ENCODE data around the gene MEI1.
A peak's percentile ranks its signal among the peaks of the same experiment; 100 is the strongest.
"Not testable (repeated sequence)": the region's sequence is repeated elsewhere in the genome, so short reads cannot be mapped to it uniquely, and the experiment has no call there.

The MEI1 gene

DNA sequence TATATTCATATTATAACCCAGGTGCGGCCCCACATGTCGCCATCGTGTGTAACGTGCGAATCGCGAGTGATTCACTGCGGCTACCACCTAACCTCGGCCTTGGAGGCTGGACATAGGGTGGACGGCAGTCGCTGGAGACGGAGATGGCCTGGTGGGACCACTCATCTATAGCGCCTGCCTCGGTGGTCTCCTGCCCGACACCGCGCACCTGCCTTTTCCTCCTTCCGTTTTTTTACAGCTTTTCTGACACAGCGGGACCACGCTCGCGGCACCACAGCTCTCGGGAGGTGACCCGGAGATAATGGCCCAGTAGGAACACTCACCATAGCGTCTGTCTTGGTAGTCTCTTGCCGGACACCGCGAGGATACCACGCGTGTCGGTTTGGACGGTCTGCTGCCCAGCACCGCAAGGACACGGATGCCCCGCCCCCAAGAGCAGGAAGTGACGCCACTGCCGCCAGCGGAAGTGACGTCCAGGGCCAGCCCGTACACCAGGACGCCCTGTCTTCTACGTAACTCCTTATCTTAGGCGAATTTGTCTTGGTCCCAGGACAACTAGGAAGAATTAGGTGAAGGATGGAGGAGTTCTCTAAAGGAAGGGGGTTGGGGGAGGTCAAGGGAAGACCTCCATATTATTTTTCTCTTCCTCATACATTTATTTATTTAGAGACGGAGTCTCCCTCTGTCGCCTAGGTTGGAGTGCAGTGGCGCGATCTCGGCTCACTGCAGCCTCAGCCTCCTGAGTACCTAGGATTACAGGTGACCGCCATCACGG, 17.1 kb upstream of the MEI1 start:
- peak; percentile 64 to 85 (median 81) for DNase-seq

DNA sequence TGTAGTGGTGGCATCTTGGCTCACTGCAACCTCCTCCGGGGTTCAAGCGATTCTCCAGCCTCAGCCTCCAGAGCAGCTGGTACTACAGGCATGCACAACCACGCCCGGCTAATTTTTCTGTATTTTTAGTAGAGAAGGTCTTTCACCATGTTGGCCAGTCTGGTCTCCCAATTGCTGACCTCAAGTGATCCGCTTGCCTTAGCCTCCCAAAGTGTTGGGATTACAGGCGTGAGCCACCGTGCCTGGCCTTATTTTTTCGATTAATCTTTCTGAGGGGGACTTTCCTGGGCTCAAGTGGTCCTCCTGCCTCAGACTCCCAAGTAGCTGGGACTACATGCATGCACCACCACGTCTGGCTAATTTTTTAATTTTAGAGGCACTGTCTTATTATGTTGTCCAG, 16.3 kb upstream of the MEI1 start:
- DNase-seq: no peak

DNA sequence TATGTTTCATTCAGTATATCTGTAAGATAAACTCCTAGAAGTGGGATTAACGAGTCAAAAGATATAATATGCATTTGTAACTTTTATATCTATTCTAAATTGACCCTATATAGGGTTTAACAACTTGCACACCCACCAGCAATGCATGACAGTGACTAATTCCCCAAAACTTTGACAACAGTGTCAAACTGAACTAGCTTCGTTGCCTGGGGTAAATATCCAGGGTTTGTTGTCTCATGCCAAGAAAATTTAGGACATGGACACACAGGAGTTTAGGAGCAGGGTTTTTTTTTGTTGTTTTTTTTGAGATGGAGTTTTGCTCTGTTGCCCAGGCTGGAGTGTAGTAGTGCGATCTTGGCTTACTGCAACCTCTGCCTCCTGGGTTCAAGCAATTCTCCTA, 15.7 kb upstream of the MEI1 start:
- DNase-seq: no peak

DNA sequence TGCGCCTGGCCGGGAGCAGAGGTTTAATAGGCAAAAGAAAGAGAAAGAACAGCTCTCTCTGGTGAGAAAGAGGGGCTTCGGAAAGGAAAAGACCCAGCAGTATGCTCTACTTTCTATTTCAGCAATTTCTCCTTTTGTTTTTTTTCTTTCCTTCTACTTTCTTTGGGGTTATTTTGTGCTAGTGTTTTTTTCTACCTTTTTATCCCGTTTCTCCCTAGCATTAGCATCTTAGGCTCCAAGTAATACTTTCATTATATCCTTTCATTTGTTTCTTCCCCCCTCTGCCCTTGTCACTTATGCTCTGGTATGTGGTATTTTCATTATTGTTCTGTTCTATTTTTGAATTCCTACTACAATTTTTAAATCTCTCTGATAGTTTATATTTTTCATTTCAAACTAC, 15.1 kb upstream of the MEI1 start:
- no peak for DNase-seq

DNA sequence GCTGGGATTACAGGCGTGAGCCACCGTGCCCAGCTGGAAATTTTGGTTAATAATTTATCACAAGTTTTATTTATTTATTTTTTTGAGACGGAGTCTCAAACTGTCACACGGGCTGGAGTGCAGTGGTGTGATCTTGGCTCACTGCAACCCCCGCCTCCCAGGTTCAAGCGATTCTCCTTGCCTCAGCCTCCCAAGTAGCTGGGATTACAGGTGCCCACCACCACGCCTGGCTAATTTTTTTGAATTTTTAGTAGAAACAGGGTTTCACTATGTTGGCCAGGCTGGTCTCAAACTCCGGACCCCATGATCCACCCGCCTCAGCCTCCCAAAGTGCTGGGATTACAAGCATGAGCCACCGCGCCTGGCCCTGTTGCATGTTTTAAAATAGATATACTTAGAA, 12.4 kb upstream of the MEI1 start:
- not testable (repeated sequence) for DNase-seq

DNA sequence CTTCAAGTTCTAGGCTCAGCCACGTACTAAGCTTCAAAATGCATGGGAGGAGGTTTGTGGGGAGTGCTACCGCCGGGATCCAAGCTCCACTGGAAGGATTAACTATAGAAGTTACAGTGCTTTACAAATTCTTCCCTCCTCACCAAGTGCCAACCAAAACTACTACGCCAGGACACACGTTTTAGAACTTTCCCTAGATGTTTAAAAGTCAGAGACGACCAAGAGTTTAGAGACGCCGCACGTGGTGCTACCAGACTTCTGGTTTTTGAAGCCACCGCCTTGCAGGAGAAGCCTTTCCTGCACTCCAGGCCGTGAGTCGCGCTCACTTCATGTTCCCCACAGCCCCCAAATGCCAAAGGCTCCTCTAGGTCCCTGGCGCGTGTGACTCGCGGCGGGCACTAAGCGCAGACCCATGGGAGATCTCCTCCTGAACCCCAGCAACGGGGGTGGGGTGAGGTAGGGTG, 11.4 kb upstream of the MEI1 start:
- peak in 1 of 5 donors; percentile 25 for DNase-seq

DNA sequence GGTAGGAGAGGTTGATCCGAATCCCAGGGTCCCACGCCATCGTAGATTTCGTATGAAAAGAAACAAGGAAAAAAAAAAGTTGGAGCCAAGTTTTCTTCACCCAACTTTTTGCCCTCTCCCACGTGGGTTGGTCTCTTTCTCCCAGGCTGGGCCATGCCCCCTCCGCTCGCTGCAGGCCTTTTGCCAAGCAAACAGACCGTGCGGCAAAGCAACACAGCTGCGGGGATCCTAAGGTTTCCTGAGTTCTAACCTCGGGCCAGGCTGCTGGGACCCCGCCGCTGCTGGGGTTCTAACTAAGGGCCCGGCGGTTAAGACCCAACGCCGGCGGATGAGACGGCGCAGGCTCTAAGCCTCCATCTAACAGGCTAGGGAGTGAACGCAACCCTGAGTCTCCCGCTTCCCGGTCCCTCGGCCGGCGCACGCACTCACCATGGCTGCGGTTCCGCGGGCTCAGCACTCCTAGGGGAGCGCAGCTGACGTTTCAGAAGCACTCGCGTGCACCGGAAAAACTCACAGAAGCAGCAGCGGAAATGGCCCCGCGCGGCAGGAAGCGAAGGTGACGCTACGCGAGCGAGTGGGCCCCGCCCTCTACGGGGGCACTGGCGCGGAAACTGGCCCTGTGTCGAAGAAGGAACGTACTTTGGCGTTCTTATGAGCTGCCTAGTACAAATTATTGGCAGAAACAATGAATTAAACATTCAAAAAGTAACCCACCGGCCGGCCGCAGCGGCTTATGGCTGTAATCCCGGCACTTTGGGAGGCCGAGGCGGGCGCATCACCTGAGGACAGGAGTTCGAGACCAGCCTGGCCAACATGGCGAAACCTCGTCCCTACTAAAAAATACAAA, 10.7 kb upstream of the MEI1 start, which contains the start of gene SNU13:
TSS of gene SNU13 (minus strand) at position 503 of the 847 bp plus-strand sequence. CDS start at position 432, 71 bp downstream.
- peak; percentile 83 to 95 (median 91) for DNase-seq

DNA sequence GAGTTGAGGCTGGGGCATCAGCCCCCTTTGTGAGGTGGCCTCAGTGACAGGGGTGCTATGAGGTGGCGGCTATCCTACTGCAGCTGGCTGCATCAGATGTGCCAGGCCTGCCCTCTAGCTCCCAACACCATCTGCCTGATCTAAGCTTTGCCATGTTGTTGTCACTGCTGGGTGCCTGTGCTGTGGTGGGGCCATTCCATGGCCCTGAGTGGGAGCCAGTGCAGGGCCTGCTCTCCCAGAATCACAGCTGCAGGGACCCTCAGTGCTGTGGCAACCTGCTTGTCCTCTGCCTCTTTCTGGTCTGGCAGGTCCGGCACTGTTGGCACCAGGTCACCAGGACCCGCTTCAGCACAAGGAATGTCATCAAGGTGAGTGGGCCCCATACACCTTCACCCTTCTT, 8.8 kb upstream of the MEI1 start:
- DNase-seq: no peak

DNA sequence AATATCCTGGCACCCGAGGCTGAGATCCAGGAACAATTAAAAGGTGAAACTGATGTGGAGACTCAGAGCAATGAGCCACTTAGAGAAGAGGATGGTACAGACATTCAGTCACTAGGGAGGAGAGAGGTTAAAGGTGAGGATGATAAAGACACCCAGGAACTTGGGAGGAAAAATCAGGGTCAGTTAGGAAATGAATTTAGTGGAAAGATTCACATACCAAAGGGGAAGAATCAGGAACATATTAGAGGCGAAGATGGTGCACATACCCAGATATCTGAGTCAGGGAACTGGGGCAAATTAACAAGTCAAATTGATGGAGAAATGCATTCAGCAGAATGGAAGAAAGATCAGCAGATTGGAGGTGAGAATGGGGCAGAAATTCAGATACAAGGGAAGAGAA, 4.1 kb upstream of the MEI1 start:
- no peak for DNase-seq

DNA sequence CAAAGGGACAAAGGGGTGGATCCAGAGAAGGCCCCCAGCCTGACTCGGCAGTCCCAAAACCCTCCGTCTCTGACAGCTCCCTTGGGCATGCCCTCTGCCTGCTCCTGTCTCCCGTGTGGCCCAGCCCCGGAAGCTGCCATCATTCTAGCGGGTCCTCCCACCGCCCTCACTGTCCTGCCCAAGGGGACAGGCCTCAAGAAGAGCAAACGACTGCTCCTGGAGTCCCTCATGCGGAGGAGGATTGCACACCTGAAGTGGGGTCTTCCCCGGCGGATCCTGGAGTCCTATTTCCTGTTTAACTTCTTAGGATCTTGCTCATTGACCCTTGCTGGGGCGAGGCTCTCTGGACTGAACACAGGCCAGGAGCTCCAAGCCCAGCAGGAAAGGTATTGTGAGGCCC, 2.6 kb upstream of the MEI1 start:
- no peak for DNase-seq

DNA sequence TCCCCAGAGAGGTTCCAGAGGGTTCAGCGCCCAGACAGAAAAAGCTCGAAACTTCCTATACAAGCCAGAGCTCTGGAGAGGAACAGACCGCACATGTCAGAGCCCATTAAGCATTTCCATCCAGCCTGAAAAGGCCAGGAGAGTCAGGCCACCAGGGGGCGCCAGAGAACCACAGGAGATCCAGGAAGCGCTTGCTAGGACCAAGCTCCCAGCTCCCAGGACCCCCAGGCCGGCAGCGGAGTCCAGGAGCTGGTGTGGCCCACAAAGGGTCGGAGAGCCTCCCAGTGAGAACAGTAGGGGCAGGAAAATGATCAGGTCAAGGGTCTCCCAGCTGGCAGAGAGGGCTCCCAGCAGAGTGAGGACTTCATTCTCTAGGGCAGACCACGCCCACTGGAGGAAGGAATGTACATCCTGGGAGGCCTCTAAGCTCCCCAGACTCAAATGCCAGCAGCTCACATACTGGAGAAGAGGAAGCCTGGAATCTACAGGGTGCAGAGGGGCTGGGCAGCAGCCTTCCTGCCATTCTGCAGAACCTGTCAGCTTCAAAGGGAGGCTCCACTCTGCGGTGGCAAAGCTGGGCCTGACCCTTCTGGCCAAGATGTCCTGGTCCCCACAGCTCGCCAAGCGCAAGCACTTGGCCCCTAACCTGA, 2.1 kb upstream of the MEI1 start:
- DNase-seq: peak; percentile 74 to 92 (median 80)

DNA sequence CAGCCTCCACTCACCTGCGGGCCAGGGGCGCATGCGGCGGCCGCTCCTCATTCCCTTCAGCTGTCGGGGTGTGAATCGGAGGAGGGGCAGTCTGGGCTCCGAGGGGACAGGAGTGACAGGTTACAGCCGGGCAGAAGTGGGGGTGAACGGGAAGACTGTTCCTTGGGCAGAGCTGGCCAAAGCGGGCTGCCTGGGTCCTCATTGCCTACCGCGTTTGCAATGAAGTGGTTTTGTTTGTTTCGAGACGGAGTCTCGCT, 733 bp downstream of the MEI1 start:
- DNase-seq: no peak

DNA sequence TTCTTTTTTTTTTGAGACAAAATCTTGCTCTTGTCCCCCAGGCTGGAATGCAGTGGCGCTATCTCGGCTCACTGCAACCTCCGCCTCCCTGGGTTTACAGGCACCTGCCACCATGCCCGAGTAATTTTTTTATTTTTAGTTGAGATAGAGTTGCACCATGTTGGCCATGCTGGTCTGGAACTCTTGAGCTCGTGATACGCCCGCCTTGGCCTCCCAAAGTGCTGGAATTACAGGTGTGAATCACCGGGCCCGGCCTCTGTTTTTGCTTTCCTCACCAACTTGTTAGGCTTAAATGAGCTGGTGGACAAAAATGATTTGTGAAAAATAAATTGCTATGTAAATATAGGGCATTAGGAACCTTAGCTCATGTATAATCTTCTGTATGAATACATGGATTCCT, 3.5 kb downstream of the MEI1 start:
- DNase-seq: no peak

DNA sequence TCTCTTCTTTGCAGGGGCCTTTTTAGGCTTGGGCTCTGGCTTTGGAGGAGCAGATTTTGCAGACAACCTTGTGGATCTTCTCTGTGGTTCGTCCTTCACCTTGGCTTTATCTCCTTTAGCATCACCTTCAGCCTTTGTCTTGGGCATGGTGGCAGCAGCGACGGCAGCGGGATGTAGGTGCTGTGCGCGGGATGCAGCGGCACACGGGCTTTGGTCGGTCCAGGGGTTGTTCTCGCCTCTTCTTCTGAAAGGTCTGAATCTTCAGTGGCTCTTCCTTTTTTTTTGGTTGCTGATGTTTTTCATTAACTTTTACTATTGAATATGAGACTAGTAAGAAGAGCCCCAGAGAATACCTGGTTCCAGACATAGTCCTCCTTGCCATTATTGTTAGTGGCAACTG, 10.0 kb downstream of the MEI1 start:
- no peak for DNase-seq

DNA sequence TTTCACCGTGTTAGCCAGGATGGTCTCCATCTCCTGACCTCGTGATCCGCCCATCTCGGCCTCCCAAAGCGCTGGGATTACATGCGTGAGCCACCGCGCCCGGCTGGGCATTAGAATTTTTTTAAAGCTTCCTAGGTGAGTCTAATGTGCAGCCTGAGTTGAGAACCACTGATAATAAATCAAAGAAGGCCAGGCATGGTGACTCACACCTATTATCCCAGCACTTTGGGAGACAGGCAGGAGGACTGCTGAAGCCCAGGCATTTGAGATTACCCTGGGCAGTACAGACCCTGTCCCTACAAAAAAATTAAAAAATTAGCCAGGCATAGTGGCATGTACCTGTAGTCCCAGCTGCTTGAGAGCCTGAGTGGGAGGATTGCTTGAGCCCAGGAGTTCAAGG, 13.7 kb downstream of the MEI1 start:
- DNase-seq: no peak

DNA sequence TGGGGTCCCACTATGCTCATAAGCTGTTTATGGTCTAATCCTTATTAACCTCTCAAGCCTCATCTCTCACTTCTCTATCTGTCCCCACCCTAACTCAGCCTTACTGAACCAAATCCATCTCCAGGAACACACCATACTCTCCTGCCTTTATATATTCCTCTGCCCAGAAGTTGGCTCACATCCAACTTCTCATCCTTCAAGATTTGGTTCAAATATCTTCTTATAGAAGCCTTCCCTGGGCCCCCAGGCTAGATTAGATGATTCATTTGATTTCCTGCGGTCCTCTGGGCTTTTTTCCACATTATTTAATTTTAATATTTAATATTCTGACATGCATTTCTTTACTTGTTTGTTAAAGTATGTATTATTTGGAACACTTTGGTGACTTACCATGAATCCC, 23.2 kb downstream of the MEI1 start:
- DNase-seq: no peak

DNA sequence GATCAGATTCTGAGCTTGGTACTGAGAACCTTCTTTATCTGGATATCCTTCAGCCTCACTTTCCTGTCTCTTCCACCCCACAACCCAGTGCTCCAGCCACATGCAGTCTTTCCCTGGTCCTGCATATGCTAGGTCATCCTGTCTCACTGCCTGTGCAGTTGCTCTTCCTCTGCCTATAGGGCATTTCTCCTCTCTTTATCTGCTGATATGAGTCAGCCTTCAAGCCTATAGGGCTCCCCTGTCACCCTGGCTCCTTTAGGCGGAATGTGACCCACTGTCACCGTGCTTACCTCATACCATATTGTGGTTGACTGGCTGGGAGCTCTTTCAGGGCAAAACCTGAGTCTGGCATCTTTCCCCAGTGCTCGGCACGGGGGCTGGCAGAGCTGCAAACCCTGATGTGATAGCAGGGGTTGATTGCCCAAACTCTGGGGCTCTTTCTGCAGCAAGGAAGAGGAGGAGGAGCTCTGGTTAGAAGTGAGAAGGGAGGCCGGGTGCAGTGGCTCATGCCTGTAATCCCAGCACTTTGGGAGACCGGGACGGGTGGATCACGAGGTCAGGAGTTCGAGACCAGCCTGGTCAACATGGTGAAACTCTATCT, 26.3 kb downstream of the MEI1 start:
- no peak for DNase-seq

DNA sequence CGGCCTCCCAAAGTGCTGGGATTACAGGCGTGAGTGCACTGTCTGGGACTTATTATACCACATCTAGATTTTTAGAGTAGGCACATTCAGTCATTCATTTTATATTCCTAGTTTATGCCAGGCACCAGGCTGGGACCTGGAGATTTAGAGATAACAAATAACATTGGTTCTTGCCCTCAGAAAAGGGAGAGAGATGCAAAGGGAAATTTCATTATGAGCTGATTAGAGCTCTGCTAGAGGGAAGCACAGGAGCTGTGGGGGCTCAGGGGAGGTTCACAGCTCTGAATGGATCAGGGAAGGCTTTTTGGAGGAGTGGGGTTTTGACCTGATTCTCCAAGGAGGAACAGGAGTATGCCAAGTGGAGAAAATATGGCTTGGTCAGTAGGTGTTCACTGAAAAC, 32.3 kb downstream of the MEI1 start:
- DNase-seq: no peak

DNA sequence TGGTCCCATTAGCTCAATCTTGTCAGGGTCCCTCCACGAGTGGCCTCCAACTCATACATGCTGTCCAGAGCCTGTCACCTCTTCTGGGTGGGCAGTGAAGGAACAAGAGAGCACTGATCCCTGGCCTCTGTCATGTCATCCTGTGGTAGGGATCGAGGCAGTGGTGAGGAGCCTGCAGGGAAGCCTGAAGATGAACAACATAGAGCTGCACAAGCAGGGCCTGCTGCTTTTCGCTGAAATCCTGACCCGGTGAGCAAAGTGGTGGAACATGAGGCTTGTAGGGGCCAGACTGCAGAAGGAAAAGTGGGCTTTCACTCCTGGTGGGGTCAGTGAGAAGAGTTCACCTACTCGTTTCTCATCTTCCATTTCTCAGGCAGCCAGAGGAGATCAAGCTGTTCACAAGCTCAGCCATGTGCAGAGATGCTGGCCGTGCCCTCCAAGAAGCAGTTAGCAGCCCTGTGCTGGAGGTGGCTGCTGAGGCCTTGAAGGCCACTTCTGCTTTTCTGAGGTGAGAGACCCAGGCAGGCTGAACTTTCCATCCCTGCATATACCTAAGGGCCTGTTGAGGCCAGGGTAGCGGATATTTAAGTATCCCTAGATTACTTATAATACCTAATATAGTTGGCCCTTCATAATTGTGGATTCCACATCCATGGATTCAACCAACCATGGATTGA, 32.9 kb downstream of the MEI1 start:
- no peak for DNase-seq

DNA sequence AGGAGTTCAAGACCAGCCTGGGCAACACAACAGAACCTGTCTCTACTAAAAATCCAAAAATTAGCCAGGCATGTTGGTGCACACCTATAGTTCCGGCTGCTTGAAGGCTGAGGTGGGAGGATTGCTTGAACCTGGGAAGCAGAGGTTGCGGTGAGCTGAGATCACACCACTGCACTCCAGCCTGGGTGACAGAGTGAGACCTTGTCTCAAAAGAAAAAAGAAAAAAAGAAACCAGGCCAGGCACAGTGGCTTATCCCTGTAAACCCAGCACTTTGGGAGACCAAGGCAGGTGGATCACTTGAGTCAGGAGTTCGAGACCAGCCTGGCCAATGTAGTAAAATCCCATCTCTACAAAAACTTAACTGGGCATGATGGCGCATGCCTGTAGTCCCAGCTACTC, 33.9 kb downstream of the MEI1 start:
- not testable (repeated sequence) for DNase-seq

DNA sequence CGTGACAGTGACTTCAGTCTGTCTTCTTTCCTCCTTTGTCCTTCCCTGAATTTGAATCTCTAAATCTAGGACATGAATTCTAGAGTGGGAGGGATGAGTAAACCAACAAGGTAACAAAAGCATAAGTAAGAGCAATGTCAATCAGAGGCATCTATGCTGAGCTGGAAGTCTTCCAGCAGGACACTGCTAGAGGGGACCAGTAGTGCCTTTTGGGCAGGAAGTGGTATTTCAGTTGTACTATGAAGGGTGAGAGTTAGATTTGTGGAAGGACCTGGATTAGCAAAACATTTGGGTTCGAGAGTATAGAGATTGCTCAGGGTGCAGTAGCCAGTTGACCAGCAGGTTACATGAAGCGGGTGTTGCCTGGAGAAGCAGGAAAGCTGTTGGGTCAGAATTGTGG, 40.3 kb downstream of the MEI1 start:
- DNase-seq: peak in 1 of 5 donors; percentile 10

DNA sequence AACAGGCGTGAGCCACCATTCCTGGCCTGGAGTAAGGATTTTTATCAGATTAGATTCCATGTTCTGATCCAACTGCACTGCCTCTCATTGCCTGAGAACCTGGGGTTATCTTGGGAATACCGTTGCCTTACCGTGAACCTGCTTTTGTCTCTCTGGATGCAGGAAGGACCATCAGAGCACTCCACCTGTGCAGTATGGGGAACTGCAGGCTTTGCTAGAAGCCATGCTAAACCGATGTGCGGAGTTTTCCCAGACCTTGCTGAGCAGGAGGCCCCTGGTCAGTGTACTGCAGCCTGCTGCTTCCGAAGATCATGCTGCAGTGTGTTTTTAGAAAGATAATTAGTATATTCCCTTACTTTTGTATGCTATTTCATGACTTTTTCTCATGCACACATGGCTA, 43.6 kb downstream of the MEI1 start:
- no peak for DNase-seq

DNA sequence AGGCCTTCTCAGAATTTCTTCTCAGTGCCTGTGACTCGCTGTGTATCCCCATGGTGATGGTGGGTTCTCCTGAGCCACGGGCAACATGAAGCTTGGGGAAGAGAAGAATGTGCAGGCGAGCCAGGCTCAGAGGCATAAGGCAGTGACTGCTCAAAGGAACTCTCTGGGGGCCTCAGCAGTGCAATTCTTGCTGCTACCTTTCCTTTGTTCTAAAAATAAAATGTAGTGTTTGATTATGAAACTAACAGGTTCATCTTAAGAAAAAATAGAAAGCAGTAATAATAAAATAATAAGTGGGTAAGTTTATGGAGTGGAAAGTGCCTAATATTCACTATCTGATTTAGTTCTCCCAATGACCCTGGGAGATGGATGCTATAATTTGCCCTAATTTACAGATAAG, 46.7 kb downstream of the MEI1 start:
- DNase-seq: no peak

Measured in T-helper 1 cell (primary cell).